Pons (tissue), 1 donor: Measurements from ENCODE around the gene RAC3.

Experiments
- DNase-seq: peaks from one replicate; pipeline ENCODE4 v3.0.0-alpha.2; 2016; ENCODE audit warnings: low spot score

RAC3 gene

DNA sequence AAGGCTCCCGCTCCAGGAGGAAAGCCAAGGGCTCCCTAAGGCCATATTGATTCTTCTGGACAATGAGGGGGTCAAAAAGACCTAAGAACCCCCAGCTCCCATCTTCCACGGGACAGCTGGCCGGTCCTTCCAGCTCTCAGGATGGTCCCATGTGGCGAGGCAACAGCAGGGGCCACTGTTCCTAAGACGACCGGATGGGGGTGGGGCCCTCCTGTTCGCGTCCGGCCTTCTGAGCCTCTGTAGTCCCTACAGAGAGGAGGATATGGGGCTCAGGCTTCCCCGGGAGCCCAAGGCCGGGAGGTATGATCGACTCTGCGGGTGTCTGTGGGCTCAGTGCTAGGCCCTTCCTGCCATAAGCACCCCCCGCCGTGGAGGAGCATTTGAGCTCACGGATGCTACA is 12.0 kb downstream of the RAC3 start:
- no peak for DNase-seq

DNA sequence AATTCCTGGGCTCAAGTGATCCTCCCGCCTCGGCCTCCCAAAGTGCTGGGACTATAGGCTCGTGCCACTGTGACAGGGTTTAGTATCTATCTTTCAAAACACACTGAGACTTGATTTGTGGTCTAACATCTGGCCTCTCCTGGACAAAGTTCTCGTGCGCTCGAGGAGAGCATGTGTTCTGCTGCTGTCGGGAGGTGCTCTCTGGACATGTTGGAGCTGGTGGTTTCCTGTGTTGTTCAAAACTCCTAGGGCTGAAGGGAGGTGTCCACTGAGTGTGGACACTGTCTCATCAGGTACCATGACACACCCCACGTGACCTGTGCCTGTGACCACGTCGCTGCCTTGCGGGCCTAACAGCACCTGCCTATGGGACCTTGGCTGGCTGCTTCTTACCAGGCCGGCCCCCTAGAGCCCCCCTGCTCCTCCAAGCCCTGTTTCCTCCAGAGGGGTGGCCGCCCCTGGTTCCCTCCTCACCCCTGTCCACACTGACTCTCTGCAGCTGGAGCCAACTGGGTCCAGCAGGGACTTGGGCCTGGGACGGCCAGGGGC is 14.5 kb downstream of the RAC3 start:
- DNase-seq = no peak

DNA sequence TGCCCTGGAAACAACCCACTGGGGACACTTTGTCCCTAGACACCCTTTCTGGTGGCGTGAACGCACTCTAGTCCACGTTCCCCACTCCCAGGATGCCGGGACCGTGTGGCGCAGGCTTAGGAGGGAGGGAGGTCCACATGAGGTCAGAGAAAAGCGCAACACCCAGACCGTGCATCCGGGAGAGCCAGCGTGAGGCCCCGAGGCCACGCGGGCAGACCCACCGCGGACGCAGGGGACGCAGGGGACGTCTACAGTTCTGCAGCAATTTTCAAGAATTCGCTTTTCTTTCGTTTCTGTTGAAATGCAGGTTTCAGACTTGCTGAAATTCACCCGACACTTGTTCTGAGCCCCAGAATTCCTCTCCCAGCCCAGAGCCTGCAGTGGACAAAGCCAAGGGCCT is 15.4 kb downstream of the RAC3 start:
- no peak for DNase-seq

GRCh38 chr17:82047379-82047778 is 15.9 kb downstream of the RAC3 start:
- DNase-seq = no peak

- no peak for DNase-seq
Measured at GRCh38 chr17:82047914-82048570, 16.6 kb downstream of the RAC3 start.

DNA sequence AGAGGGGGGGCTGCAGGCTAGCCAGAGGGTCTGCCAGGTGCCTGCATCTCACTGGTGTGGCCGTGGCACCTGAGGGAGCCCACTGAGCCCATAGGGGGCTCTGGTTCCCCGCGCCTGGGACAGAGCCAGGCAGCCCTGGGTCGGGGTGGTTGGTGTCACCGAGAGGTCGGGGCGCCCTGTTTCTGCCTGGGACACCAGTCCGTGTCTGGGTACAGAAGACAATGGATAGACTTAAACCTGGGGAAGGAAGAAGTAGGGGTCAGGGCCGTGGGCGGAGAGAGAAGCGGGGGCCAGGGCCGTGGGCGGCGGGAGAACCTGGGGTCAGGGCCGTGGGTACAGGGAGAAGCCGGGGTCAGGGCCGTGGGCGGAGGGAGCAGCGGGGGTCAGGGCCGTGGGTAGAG is 17.1 kb downstream of the RAC3 start:
- no peak for DNase-seq

GRCh38 chr17:82049106-82049505 is 17.6 kb downstream of the RAC3 start:
- DNase-seq = no peak

GRCh38 chr17:82049521-82049971 is 18.1 kb downstream of the RAC3 start:
- no peak for DNase-seq

- DNase-seq = no peak
Measured at GRCh38 chr17:82050152-82050760, 18.8 kb downstream of the RAC3 start.

- no peak for DNase-seq
Measured at GRCh38 chr17:82050761-82051641, 19.5 kb downstream of the RAC3 start.

GRCh38 chr17:82051776-82052637 is 20.5 kb downstream of the RAC3 start, which contains the start of the genes GPS1 and RFNG:
TSS of gene GPS1 (plus strand) at chr17:82051898. CDS start at chr17:82051932, 34 bp downstream.
TSS of gene RFNG (minus strand) at chr17:82051811. CDS start at chr17:82051766, 45 bp downstream.
- DNase-seq = peak; percentile 38

DNA sequence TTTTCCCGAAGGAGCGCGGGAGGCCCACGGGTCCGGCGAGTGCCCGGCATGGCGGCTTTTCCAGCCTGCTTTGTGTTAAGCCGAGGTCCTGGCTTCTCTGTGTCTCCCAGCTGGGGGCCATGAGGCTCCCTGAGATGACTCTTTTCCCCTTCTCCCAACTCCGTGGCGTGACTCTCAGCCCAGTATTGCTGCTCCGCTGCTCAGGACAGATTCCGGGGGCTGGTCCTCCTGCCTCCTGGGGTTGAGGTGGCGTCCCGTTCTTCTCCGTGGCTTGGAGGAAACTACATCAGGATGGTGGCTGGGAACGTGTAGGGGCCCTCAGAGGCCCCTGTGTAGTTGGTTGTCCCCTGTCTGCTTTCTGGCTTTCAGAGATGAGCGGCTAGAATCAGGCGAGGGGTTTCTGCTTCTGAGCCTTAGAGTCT is 21.2 kb downstream of the RAC3 start:
- no peak for DNase-seq

GRCh38 chr17:82053130-82053529 is 21.7 kb downstream of the RAC3 start:
- DNase-seq = no peak

- no peak for DNase-seq
Measured at GRCh38 chr17:82053556-82054263, 22.2 kb downstream of the RAC3 start.

- no peak for DNase-seq
Measured at GRCh38 chr17:82054351-82055022, 23.0 kb downstream of the RAC3 start.

GRCh38 chr17:82055023-82055964 is 23.8 kb downstream of the RAC3 start:
- no peak for DNase-seq

GRCh38 chr17:82055965-82056728 is 24.7 kb downstream of the RAC3 start:
- no peak for DNase-seq
